HG02885 (cell line): ENCODE measurements around the gene PDE8A.

Experiments used
- ATAC-seq: cut with Tn5 transposase; IDR thresholded peaks from one replicate; pipeline ENCODE4 v1.9.1; 2021; ENCODE audit warnings: mild to moderate bottlenecking; ENCODE audit not compliant: unreplicated experiment, poor library complexity

Gene PDE8A

GRCh38 chr15:85116066-85116465 lies 134.4 kb downstream of the PDE8A start:
- no peak for ATAC-seq

GRCh38 chr15:85116494-85116893 lies 134.8 kb downstream of the PDE8A start:
- ATAC-seq: no peak

- peak; percentile 67 for ATAC-seq
These were observed 135.4 kb downstream of the PDE8A start for GRCh38 chr15:85116925-85117646.

DNA sequence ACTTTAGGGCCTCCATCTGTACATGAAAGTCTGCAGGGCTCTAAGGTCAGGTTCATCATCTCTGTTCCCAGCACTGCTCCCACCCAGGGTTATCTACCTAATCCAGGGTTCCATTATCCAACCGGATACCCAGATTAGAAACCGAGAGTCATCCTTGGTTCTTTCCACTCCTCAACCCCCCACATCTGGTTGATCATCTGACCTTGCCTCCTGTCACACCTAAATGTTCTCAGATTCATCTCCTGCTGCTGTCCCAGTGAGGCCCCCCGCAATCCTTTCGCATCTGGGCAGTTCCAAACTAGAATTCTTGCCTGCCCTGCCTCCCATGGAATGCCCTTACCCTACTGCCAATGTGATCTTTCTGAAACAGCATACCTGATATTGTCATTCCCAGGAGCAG lies 136.5 kb downstream of the PDE8A start:
- ATAC-seq: no peak

- no peak for ATAC-seq
These were observed 136.9 kb downstream of the PDE8A start for GRCh38 chr15:85118581-85118980.

GRCh38 chr15:85120351-85121113 lies 138.9 kb downstream of the PDE8A start:
- ATAC-seq: no peak

DNA sequence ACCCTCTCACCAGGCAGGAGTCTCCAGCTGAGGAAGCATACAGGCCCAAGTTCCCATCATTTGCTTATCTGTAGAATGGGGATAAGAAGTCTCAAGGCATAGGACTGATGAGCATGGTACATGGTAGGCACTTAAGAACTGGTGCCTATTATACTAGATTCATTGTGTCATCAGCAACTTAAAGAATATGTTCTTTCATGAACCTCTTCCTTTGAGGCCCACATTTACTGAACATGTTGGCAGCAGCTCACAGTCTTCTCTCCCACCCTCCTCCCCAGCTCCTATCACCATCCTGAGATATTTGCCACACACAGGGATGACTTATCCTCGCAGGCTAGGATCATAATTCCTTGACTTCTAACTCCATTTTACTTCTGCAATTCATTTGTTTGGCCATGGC lies 142.5 kb downstream of the PDE8A start:
- ATAC-seq: no peak

GRCh38 chr15:85125056-85125661 lies 143.5 kb downstream of the PDE8A start:
- no peak for ATAC-seq

GRCh38 chr15:85128621-85129020 lies 147.0 kb downstream of the PDE8A start:
- ATAC-seq: no peak

GRCh38 chr15:85129881-85130280 lies 148.2 kb downstream of the PDE8A start:
- ATAC-seq: no peak

DNA sequence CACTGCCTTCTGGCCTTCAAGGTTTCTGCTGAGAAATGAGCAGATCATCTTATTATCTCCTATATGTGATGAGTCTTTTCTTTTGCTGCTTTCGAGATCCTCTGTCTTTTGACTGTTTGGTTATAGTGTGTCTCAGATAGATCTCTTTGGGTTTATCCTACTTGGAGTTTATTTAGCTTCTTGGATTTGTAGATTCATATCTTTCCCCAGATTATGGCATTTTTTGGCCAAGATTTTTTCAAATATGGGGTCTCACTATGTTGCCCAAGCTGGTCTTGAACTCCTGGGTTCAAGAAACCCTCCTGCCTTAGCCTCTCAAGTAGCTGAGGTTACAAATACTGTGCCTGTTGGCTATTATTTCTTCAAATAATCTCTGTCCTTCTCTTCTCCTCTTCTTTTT lies 150.3 kb downstream of the PDE8A start:
- ATAC-seq: no peak

GRCh38 chr15:85133709-85134108 lies 152.1 kb downstream of the PDE8A start:
- ATAC-seq: no peak

DNA sequence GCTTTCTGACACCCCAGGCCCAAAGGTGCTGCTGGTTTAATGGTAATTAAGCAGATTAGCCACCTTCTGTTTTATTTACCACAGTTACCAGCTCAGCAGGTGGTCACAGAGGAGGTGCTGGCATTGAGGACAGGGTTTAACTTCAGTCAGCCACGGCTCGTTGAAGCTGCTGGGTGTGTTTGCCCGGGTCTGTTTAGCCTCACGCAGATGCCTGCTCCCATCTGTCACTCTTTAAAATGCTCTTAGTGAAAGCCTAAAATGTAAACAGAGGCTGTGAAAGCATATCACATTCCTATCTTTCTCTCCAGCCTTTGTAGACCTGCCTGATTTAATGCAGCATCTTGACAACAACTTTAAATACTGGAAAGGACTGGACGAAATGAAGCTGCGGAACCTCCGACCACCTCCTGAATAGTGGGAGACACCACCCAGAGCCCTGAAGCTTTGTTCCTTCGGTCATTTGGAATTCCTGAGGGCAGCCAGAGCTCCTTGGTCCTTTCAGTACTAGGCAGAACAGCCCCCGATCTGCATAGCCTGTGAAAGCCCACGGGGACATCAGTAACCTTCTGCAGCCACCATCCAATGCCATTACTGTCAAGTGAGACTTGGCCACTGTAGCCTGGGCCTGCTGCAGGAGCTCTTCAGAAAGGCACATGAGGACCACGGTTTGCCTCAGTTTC lies 156.0 kb downstream of the PDE8A start:
- no peak for ATAC-seq

- ATAC-seq: no peak
These were observed 157.7 kb downstream of the PDE8A start for GRCh38 chr15:85139391-85139790.

- no peak for ATAC-seq
These were observed 160.1 kb downstream of the PDE8A start for GRCh38 chr15:85141726-85142125.

GRCh38 chr15:85142312-85142711 lies 160.7 kb downstream of the PDE8A start:
- no peak for ATAC-seq

GRCh38 chr15:85149465-85150129 lies 167.9 kb downstream of the PDE8A start:
- no peak for ATAC-seq

GRCh38 chr15:85150130-85150480 lies 168.4 kb downstream of the PDE8A start:
- ATAC-seq: no peak

GRCh38 chr15:85151145-85151544 lies 169.5 kb downstream of the PDE8A start:
- no peak for ATAC-seq

DNA sequence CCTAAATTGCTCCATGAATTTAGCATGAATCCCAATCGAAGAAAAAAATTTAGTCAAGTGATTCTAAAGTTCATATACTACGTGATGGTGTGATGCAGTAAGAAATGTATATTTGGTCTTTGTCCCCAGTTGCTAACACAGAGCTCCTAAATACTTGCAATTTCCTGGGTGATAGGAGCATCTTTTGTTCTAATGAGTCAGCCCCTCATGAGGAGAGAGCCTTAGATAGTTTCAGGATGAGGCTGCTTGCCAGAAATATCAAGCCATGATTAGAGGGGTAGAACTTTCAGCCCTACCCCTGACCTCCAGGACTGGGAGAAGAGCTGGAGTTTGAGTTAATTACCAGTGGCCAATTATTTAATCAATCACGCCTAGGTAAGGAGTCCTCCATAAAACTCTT lies 170.2 kb downstream of the PDE8A start:
- ATAC-seq: no peak
